ENCODE measurements around the gene ZNF224.
"Not testable (repeated sequence)": the region's sequence is repeated elsewhere in the genome, so short reads cannot be mapped to it uniquely, and the experiment has no call there.

ZNF224 gene

GRCh38 chr19:44093931-44094765, at the start of gene ZNF224:
Gene ZNF224 (plus strand): TSS chr19:44094361. CDS start chr19:44097874, 3,513 bp downstream.
- DNase-seq (ENCODE audit: low read depth in 2 of 2), result peak; percentile 76 to 82

- DNase-seq (ENCODE audit: low read depth in 2 of 2), result peak; percentile 4 to 5
Measured at GRCh38 chr19:44050740-44051649, 43.2 kb upstream of the ZNF224 start.

- DNase-seq (ENCODE audit: low read depth in 2 of 2), result peak; percentile 14 to 23
Measured at GRCh38 chr19:44051650-44052402, 42.3 kb upstream of the ZNF224 start, which contains the start of gene ZNF223. Gene ZNF223 (plus strand): TSS chr19:44052036. CDS start chr19:44055177, 3,141 bp downstream.

GRCh38 chr19:44055870-44056269, 38.3 kb upstream of the ZNF224 start:
- no peak for DNase-seq (ENCODE audit: low read depth in 2 of 2)

- DNase-seq (ENCODE audit: low read depth in 2 of 2), result no peak
Measured at GRCh38 chr19:44059229-44059628, 34.9 kb upstream of the ZNF224 start.

- DNase-seq (ENCODE audit: low read depth in 2 of 2), result no peak
Measured at GRCh38 chr19:44061038-44061437, 33.1 kb upstream of the ZNF224 start.

- no peak for DNase-seq (ENCODE audit: low read depth in 2 of 2)
Measured at GRCh38 chr19:44066305-44066704, 27.9 kb upstream of the ZNF224 start.

GRCh38 chr19:44069415-44069814, 24.7 kb upstream of the ZNF224 start:
- DNase-seq (ENCODE audit: low read depth in 2 of 2), result no peak

- DNase-seq (ENCODE audit: low read depth in 2 of 2), result peak; percentile 68 to 81
Measured at GRCh38 chr19:44071824-44072542, 22.2 kb upstream of the ZNF224 start, which contains the start of gene ZNF284. Gene ZNF284 (plus strand): TSS chr19:44072159. CDS start chr19:44076390, 4,231 bp downstream.

- no peak for DNase-seq (ENCODE audit: low read depth in 2 of 2)
Measured at GRCh38 chr19:44072543-44073401, 21.4 kb upstream of the ZNF224 start.

- no peak for DNase-seq (ENCODE audit: low read depth in 2 of 2)
Measured at GRCh38 chr19:44076325-44076724, 17.8 kb upstream of the ZNF224 start.

GRCh38 chr19:44092108-44092507, 2.1 kb upstream of the ZNF224 start:
- no peak for DNase-seq (ENCODE audit: low read depth in 2 of 2)

GRCh38 chr19:44107751-44108150, 13.6 kb downstream of the ZNF224 start:
- no peak for DNase-seq (ENCODE audit: low read depth in 2 of 2)

- no peak for DNase-seq (ENCODE audit: low read depth in 2 of 2)
Measured at GRCh38 chr19:44109458-44109857, 15.3 kb downstream of the ZNF224 start.

GRCh38 chr19:44111910-44112463, 17.8 kb downstream of the ZNF224 start:
- no peak for DNase-seq (ENCODE audit: low read depth in 2 of 2)

- DNase-seq (ENCODE audit: low read depth in 2 of 2), result no peak
Measured at GRCh38 chr19:44112802-44113137, 18.6 kb downstream of the ZNF224 start.

GRCh38 chr19:44113138-44113783, 19.1 kb downstream of the ZNF224 start, which contains the start of gene ZNF225:
Gene ZNF225 (plus strand): TSS chr19:44113399. CDS start chr19:44115828, 2,429 bp downstream.
- DNase-seq (ENCODE audit: low read depth in 2 of 2), result peak; percentile 79 to 84

- DNase-seq (ENCODE audit: low read depth in 2 of 2), result no peak
Measured at GRCh38 chr19:44113784-44114390, 19.7 kb downstream of the ZNF224 start.

- not testable (repeated sequence) for DNase-seq (ENCODE audit: low read depth in 2 of 2)
Measured at GRCh38 chr19:44121162-44121561, 27.0 kb downstream of the ZNF224 start.
